Suprapubic skin (tissue), 3 donors: Measurements from ENCODE around the gene KIF25.

ENCODE experiments used
- CTCF ChIP-seq, 2 donors: fragments of 200-600 bp in 1 of 2; fragments of 450-650 bp in 1 of 2; sonication (generic) in 1 of 2; IDR thresholded peaks; one replicate each; pipeline ENCODE4 v1.5.1; 2016 to 2019; ENCODE audit warnings: antibody characterized with exemption in 2 of 2, mild to moderate bottlenecking in 1 of 2, moderate library complexity in 1 of 2
- POLR2A ChIP-seq, 2 donors: fragments of 450-650 bp; IDR thresholded peaks; one replicate each; pipeline ENCODE4 v1.6.1; 2017; ENCODE audit warnings: antibody characterized with exemption in 2 of 2, mild to moderate bottlenecking in 2 of 2, moderate library complexity in 2 of 2

GRCh38 chr6:168089186-168090063 lies 92.0 kb downstream of the KIF25 start:
- TF ChIP-seq CTCF (IDR thresholded peaks at IDR 0.05) (no peak), POLR2A (IDR thresholded peaks at IDR 0.05) (no peak)
